Measurements from ENCODE around the gene OR10J1. TPM values are rescaled to one million over a fixed set of nuclear protein-coding genes. Genes with fewer than 3 reads are reported as not detected.

Gene OR10J1
- total RNA-seq, 1 experiment from 2014 or later, result not detected

GRCh38 chr1:159468321-159468720 is 28.8 kb downstream of the OR10J1 start:
- Mint-ChIP-seq H3K4me1 (ENCODE audit: insufficient read depth, unreplicated experiment) (peaks cover 48% of the 10 kb centered on the region), H3K27me3 (ENCODE audit: insufficient read depth, unreplicated experiment) (no peaks in the 10 kb centered on the region), H3K27ac (ENCODE audit: low read depth, unreplicated experiment) (peak overlapping the region; percentile 13), H3K36me3 (ENCODE audit: insufficient read depth, unreplicated experiment) (peaks cover 7% of the 10 kb centered on the region), H3K9me3 (ENCODE audit: unreplicated experiment) (peaks cover 7% of the 10 kb centered on the region), H3K4me3 (ENCODE audit: unreplicated experiment) (no peak overlapping the region)
- CTCF ChIA-PET, result interaction anchor here (0.6 to 0.8 kb wide), 3 partner anchors 122 to 307 kb away, joined by 3 to 5 read pairs (median 3); no protein-coding TSS in a partner anchor
- DNase-seq (ENCODE audit: unreplicated experiment), result no peak
- TF ChIP-seq CTCF (IDR thresholded peaks at IDR 0.05; ENCODE audit: unreplicated experiment), result no peak
- POLR2A ChIA-PET, result interaction anchor here (0.5 kb wide), 1 partner anchor 40 kb away, joined by 4 read pairs; no protein-coding TSS in a partner anchor
- intact Hi-C loops (cut with micrococcal nuclease), result no loop called here
- BruUV-seq (replicated peaks), result no TSS peak

- CTCF ChIA-PET, result interaction anchor here (0.7 to 2.0 kb wide), 3 partner anchors 170 to 282 kb away, joined by 3 to 8 read pairs (median 3); no protein-coding TSS in a partner anchor
- peaks cover 57% of the 10 kb centered on the region for H3K4me1 Mint-ChIP-seq (ENCODE audit: insufficient read depth, unreplicated experiment)
- TF ChIP-seq CTCF (IDR thresholded peaks at IDR 0.05; ENCODE audit: unreplicated experiment), result no peak
- H3K36me3 Mint-ChIP-seq (ENCODE audit: insufficient read depth, unreplicated experiment), result peaks cover 7% of the 10 kb centered on the region
- peak; percentile 37 for DNase-seq (ENCODE audit: unreplicated experiment)
- H3K4me3 Mint-ChIP-seq (ENCODE audit: unreplicated experiment), result no peak overlapping the region
- peaks cover 7% of the 10 kb centered on the region for H3K9me3 Mint-ChIP-seq (ENCODE audit: unreplicated experiment)
- intact Hi-C loops (cut with micrococcal nuclease), result no loop called here
- H3K27me3 Mint-ChIP-seq (ENCODE audit: insufficient read depth, unreplicated experiment), result no peaks in the 10 kb centered on the region
- no TSS peak for BruUV-seq (replicated peaks)
- peak overlapping the region; percentile 89 for H3K27ac Mint-ChIP-seq (ENCODE audit: low read depth, unreplicated experiment)
- POLR2A ChIA-PET, result interaction anchor here (0.7 to 1.2 kb wide), 4 partner anchors 23 to 256 kb away, joined by 3 to 6 read pairs (median 4); no protein-coding TSS in a partner anchor
These were observed 30.5 kb downstream of the OR10J1 start for GRCh38 chr1:159469921-159470533.

GRCh38 chr1:159473335-159473734 is 33.8 kb downstream of the OR10J1 start:
- BruUV-seq (replicated peaks), result no TSS peak
- H3K27ac Mint-ChIP-seq (ENCODE audit: low read depth, unreplicated experiment), result peak overlapping the region; percentile 89
- H3K36me3 Mint-ChIP-seq (ENCODE audit: insufficient read depth, unreplicated experiment), result peaks cover 7% of the 10 kb centered on the region
- ChIA-PET POLR2A (interaction anchor here (0.7 to 2.6 kb wide), 4 partner anchors 10 to 408 kb away, joined by 3 to 10 read pairs (median 4); no protein-coding TSS in a partner anchor), CTCF (interaction anchor here (0.6 to 1.7 kb wide), 3 partner anchors 244 to 312 kb away, joined by 3 to 5 read pairs (median 4); no protein-coding TSS in a partner anchor)
- no peaks in the 10 kb centered on the region for H3K27me3 Mint-ChIP-seq (ENCODE audit: insufficient read depth, unreplicated experiment)
- DNase-seq (ENCODE audit: unreplicated experiment), result peak; percentile 90
- intact Hi-C loops (cut with micrococcal nuclease), result no loop called here
- H3K4me1 Mint-ChIP-seq (ENCODE audit: insufficient read depth, unreplicated experiment), result peaks cover 52% of the 10 kb centered on the region
- TF ChIP-seq CTCF (IDR thresholded peaks at IDR 0.05; ENCODE audit: unreplicated experiment), result no peak
- no peaks in the 10 kb centered on the region for H3K9me3 Mint-ChIP-seq (ENCODE audit: unreplicated experiment)
- H3K4me3 Mint-ChIP-seq (ENCODE audit: unreplicated experiment), result no peak overlapping the region

- no TSS peak for BruUV-seq (replicated peaks)
- no peaks in the 10 kb centered on the region for H3K27me3 Mint-ChIP-seq (ENCODE audit: insufficient read depth, unreplicated experiment)
- POLR2A ChIA-PET, result interaction anchor here (1.2 kb wide), 1 partner anchor 17 kb away, joined by 3 read pairs; no protein-coding TSS in a partner anchor
These were observed 35.4 kb downstream of the OR10J1 start for GRCh38 chr1:159474926-159475325.

More at GRCh38 chr1:159474926-159475325, 35.4 kb downstream of the OR10J1 start:
- peak; percentile 25 for DNase-seq (ENCODE audit: unreplicated experiment)
- CTCF ChIA-PET, result interaction anchor here (0.6 to 0.7 kb wide), 3 partner anchors 17 to 297 kb away, joined by 3 to 4 read pairs (median 3); no protein-coding TSS in a partner anchor
- Mint-ChIP-seq H3K4me3 (ENCODE audit: unreplicated experiment) (no peak overlapping the region), H3K4me1 (ENCODE audit: insufficient read depth, unreplicated experiment) (peaks cover 47% of the 10 kb centered on the region), H3K36me3 (ENCODE audit: insufficient read depth, unreplicated experiment) (peaks cover 7% of the 10 kb centered on the region), H3K27ac (ENCODE audit: low read depth, unreplicated experiment) (peak overlapping the region; percentile 89), H3K9me3 (ENCODE audit: unreplicated experiment) (no peaks in the 10 kb centered on the region)
- no peak for TF ChIP-seq CTCF (IDR thresholded peaks at IDR 0.05; ENCODE audit: unreplicated experiment)
- intact Hi-C loops (cut with micrococcal nuclease), result no loop called here
